Neural progenitor cell (in vitro differentiated cells): ENCODE measurements around the gene ARHGAP15.

Source experiments
- EZH2phosphoT487 ChIP-seq: fragments of 200-600 bp; sonication (generic); IDR thresholded peaks from 2 replicates; pipeline ENCODE4 v1.6.1; 2017; ENCODE audit warnings: antibody characterized with exemption
- TF ChIP-seq, protein P1 (sequence below): fragments of 200-600 bp; sonication (generic); IDR thresholded peaks from 2 replicates; pipeline ENCODE4 v1.5.1; 2017; ENCODE audit warnings: antibody characterized with exemption, mild to moderate bottlenecking

- TF ChIP-seq, protein P1, sequence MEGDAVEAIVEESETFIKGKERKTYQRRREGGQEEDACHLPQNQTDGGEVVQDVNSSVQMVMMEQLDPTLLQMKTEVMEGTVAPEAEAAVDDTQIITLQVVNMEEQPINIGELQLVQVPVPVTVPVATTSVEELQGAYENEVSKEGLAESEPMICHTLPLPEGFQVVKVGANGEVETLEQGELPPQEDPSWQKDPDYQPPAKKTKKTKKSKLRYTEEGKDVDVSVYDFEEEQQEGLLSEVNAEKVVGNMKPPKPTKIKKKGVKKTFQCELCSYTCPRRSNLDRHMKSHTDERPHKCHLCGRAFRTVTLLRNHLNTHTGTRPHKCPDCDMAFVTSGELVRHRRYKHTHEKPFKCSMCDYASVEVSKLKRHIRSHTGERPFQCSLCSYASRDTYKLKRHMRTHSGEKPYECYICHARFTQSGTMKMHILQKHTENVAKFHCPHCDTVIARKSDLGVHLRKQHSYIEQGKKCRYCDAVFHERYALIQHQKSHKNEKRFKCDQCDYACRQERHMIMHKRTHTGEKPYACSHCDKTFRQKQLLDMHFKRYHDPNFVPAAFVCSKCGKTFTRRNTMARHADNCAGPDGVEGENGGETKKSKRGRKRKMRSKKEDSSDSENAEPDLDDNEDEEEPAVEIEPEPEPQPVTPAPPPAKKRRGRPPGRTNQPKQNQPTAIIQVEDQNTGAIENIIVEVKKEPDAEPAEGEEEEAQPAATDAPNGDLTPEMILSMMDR, result no peak
- no peak for TF ChIP-seq EZH2phosphoT487
Measured at GRCh38 chr2:143415571-143415970, 286.4 kb downstream of the ARHGAP15 start.
